ENCODE data around the gene RGL2.

RGL2 gene

DNA sequence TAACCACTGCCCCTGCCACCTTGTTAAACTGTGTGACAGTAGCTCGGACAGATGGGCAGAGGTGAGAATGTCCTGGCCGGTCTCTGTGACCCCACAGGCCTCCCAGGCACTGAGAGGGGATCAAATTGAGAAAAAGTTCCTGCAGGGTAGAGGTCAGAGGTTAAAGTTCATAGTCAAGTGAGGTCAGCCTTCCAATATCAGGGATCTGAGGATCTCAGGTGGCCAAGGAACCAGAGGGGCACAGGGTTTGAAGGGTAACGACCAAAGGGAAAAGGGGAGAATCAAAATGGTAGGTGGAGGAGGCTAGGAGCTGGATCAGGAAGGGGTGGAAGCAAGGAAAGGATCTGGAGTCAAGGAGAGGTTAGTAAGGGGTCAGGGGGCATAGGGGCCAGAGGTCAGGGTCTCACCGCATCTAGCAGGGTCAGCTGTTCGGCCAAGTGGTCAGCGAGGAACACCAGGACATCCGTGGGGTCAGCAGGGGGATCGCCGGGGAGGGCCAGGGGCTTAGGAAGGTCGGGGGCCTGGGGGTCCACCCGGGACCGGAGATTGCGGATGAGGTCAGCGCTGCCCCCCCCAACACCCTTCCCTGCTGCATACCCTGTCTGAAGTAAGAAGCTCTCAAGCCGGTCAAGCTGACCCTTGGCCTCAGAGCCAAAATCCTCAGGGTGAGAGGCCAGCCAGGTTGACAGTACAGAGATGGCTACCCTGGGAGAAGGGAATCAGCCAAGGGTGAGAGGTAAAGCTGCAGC is 2.9 kb downstream of the RGL2 start:
- DNase-seq (ENCODE audit: low read depth in 1 of 2, low spot score in 1 of 2), result no peak
- no peak overlapping the region for H3K4me3 ChIP-seq (replicated peaks; ENCODE audit: insufficient read depth, low read length)
- H3K27ac ChIP-seq (replicated peaks), result no peak overlapping the region
- no peaks in the 10 kb centered on the region for H3K27me3 ChIP-seq (ENCODE audit: insufficient read depth, poor library complexity, severe bottlenecking)
- no peak for TF ChIP-seq SPI1 (IDR thresholded peaks at IDR 0.05; ENCODE audit: borderline replicate concordance, low read depth)
- TF ChIP-seq GABPA (IDR thresholded peaks at IDR 0.05; ENCODE audit: low read depth), result no peak
- TF ChIP-seq POLR2AphosphoS5 (IDR thresholded peaks at IDR 0.05; ENCODE audit: low read depth), result no peak
- TF ChIP-seq, protein P1, sequence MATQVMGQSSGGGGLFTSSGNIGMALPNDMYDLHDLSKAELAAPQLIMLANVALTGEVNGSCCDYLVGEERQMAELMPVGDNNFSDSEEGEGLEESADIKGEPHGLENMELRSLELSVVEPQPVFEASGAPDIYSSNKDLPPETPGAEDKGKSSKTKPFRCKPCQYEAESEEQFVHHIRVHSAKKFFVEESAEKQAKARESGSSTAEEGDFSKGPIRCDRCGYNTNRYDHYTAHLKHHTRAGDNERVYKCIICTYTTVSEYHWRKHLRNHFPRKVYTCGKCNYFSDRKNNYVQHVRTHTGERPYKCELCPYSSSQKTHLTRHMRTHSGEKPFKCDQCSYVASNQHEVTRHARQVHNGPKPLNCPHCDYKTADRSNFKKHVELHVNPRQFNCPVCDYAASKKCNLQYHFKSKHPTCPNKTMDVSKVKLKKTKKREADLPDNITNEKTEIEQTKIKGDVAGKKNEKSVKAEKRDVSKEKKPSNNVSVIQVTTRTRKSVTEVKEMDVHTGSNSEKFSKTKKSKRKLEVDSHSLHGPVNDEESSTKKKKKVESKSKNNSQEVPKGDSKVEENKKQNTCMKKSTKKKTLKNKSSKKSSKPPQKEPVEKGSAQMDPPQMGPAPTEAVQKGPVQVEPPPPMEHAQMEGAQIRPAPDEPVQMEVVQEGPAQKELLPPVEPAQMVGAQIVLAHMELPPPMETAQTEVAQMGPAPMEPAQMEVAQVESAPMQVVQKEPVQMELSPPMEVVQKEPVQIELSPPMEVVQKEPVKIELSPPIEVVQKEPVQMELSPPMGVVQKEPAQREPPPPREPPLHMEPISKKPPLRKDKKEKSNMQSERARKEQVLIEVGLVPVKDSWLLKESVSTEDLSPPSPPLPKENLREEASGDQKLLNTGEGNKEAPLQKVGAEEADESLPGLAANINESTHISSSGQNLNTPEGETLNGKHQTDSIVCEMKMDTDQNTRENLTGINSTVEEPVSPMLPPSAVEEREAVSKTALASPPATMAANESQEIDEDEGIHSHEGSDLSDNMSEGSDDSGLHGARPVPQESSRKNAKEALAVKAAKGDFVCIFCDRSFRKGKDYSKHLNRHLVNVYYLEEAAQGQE (IDR thresholded peaks at IDR 0.05; ENCODE audit: insufficient replicate concordance, low read depth), result no peak
- TF ChIP-seq, protein P2, sequence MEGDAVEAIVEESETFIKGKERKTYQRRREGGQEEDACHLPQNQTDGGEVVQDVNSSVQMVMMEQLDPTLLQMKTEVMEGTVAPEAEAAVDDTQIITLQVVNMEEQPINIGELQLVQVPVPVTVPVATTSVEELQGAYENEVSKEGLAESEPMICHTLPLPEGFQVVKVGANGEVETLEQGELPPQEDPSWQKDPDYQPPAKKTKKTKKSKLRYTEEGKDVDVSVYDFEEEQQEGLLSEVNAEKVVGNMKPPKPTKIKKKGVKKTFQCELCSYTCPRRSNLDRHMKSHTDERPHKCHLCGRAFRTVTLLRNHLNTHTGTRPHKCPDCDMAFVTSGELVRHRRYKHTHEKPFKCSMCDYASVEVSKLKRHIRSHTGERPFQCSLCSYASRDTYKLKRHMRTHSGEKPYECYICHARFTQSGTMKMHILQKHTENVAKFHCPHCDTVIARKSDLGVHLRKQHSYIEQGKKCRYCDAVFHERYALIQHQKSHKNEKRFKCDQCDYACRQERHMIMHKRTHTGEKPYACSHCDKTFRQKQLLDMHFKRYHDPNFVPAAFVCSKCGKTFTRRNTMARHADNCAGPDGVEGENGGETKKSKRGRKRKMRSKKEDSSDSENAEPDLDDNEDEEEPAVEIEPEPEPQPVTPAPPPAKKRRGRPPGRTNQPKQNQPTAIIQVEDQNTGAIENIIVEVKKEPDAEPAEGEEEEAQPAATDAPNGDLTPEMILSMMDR (IDR thresholded peaks at IDR 0.05; ENCODE audit: insufficient read depth, low read length), result no peak

DNA sequence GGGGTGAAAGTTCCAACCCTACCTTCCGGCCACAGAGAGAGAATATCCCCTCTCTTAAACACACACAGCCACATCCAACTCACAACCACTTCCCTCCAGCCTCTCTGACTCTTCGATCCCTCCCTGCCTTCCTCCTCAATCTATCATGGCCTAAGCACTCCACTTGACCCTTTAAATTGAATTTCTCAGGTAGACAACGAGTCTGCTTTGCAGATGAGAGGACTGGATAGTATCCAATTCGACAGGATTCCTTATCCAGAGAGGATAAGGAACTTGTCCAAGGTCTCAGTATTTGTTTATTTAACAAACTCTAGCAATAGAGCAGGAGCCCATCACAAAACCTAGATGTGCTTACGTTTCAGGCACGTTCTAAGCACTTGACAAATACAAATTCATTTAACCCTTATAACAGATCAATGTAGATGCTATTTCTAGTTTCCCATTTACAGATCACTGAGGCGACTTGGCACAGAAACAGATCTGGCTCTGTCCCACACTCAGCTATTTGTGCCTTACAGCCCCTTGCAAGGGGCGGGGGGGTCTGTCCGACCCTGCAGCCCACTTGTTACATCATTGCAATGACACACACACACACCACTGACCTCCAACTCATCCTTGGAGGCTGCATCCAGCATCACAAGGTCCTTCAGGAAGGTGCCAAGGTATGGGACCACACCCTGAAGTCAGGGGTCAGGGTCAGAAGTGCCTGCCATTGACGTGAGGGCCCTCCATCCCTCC is 4.5 kb downstream of the RGL2 start:
- no peak for DNase-seq (ENCODE audit: low read depth in 1 of 2, low spot score in 1 of 2)
- no peaks in the 10 kb centered on the region for H3K27me3 ChIP-seq (ENCODE audit: insufficient read depth, poor library complexity, severe bottlenecking)
- H3K27ac ChIP-seq (replicated peaks), result no peak overlapping the region
- TF ChIP-seq, protein P2 (IDR thresholded peaks at IDR 0.05; ENCODE audit: insufficient read depth, low read length), result no peak
- TF ChIP-seq SPI1 (IDR thresholded peaks at IDR 0.05; ENCODE audit: borderline replicate concordance, low read depth), result no peak
- TF ChIP-seq, protein P1 (IDR thresholded peaks at IDR 0.05; ENCODE audit: insufficient replicate concordance, low read depth), result no peak
- TF ChIP-seq GABPA (IDR thresholded peaks at IDR 0.05; ENCODE audit: low read depth), result no peak
- TF ChIP-seq POLR2AphosphoS5 (IDR thresholded peaks at IDR 0.05; ENCODE audit: low read depth), result no peak
- no peak overlapping the region for H3K4me3 ChIP-seq (replicated peaks; ENCODE audit: insufficient read depth, low read length)

DNA sequence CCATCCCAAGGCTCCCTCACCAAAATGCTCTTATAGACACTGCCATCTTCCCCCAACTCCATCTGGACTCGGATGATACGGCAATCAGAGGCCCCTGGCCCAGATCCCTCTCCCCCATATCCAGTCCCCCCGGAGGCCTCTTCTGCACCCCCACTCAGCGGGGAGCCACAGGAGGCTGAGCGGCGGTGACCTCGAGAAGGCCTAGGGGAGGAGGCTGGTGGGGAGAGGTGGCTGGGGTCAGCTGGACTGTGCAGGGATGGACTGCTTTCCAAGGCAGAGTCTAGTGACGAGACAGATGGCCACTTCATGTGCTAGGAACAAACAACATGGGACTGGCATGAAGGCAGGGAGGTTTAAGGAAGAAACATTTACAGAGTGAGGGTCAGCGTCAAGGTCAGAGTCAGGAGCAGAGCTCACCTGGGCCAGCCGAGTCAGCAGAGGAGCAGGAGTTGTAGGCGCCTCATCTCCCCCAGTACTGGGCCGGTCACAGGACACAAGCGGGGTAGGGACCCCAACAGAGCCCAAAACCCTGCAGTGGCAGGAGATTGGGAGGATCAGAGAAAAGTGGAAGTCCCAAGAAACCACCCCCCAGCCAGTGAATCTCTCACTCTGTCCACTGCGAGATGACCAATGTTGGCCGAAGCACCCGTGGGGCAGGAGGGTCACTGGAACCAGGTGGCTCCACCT is 5.6 kb downstream of the RGL2 start:
- Histone ChIP-seq H3K27me3 (ENCODE audit: insufficient read depth, poor library complexity, severe bottlenecking) (no peaks in the 10 kb centered on the region), H3K27ac (replicated peaks) (no peak overlapping the region), H3K4me3 (replicated peaks; ENCODE audit: insufficient read depth, low read length) (no peak overlapping the region)
- TF ChIP-seq, protein P1 (IDR thresholded peaks at IDR 0.05; ENCODE audit: insufficient replicate concordance, low read depth), result no peak
- TF ChIP-seq GABPA (IDR thresholded peaks at IDR 0.05; ENCODE audit: low read depth) (no peak), SPI1 (IDR thresholded peaks at IDR 0.05; ENCODE audit: borderline replicate concordance, low read depth) (no peak), POLR2AphosphoS5 (IDR thresholded peaks at IDR 0.05; ENCODE audit: low read depth) (no peak)
- TF ChIP-seq, protein P2 (IDR thresholded peaks at IDR 0.05; ENCODE audit: insufficient read depth, low read length), result no peak
- DNase-seq (ENCODE audit: low read depth in 1 of 2, low spot score in 1 of 2), result no peak
